DMS114 treated with DMSO at 0.1 percent for 48 hours (cell line): ENCODE results near the gene DCC.

Experiments
- DNase-seq: peaks from one replicate; lab custom pipeline; 2025; ENCODE audit not compliant: unreplicated experiment; lab: John Stamatoyannopoulos, UW

The DCC gene

DNA sequence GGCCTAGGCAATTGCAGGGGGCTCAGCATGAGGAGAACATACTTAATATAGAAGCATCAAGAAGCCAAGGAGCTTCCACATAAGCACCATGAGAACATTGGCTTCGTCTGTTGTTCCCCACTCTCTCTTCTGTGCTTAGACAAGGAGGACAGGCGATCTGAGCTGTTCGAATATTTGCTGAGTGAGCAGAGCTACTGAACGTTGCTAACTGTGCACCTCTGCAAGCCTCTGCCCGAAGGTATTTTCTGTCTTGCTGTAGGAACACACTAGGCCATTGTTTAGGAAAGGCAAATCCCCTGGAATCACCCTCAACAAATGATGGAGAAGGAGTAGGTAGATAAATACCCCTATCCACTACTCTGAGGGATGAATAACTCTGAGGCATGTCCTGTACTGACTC lies 813.8 kb downstream of the DCC start:
- no peak for DNase-seq

- DNase-seq: no peak
Observed at GRCh38 chr18:53165770-53166169, 825.8 kb downstream of the DCC start.

- DNase-seq: no peak
Observed at GRCh38 chr18:53169346-53169745, 829.3 kb downstream of the DCC start.

- DNase-seq: no peak
Observed at GRCh38 chr18:53191634-53192033, 851.6 kb downstream of the DCC start.

- DNase-seq: no peak
Observed at GRCh38 chr18:53193870-53194269, 853.9 kb downstream of the DCC start.

GRCh38 chr18:53219853-53220252 lies 879.9 kb downstream of the DCC start:
- no peak for DNase-seq

DNA sequence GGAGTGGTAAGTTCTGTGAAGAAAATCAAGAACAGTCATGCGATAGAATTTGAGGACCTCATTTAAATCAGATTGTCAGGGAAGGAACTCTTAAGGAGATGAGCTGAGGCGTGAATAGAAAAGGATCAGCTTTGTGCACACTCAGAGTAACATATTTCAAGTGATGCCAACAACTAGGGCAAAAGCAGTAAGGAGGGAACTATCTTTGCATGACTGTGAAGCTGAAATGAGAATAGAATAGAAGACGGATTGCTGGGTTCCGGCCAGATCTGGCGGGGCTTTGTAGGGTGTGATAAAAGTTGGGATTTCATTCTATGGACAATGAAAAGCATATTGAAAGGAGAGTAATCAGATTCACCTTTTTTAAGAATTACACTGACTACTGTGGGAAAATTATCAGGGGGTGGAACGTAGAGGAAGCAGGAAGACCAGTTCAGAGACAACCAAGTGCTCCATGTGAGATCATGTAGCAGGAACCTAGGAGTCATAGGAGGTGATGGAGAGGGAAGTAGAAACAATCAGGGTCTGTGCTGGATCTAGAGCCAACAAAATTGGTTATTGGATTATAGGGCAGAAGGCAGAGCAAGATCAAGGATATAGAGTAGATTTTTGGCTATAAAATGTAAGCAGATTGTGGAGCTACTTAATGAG lies 884.3 kb downstream of the DCC start:
- no peak for DNase-seq

DNA sequence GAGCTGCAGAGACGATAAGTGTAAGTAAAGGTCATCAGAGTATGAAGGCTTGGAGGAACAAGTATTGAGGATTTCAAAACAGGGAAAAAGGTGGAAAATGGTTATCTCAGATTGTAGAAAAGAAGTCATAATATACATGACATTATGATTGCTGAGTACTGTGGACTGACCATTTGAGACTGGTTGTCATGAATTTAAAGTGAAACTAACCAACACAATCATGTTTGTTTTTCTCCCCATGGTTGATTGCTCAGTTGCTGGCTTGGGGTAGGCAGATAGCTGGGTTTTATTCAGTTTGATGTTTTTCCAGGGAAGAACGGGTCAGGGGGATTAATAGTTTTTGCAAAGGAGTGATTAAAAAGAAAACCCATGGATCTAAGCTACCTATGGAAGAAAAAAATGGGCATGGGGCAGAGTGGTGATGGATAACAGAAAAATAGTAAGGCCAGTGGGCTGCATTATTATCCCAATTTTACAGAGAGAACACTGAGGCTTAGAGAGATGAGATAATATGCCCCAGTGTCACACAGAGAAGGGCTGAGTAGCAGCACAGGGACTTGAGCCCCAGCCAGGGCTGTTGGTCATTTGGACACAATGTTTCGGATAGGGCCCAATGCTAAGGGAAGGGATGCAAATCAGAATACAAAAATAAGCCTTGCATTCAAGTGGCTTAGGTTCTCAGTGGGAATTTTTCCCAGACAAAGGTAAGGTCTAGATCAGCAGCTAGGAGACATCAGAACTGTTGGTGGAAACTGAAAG lies 885.7 kb downstream of the DCC start:
- DNase-seq: no peak

DNA sequence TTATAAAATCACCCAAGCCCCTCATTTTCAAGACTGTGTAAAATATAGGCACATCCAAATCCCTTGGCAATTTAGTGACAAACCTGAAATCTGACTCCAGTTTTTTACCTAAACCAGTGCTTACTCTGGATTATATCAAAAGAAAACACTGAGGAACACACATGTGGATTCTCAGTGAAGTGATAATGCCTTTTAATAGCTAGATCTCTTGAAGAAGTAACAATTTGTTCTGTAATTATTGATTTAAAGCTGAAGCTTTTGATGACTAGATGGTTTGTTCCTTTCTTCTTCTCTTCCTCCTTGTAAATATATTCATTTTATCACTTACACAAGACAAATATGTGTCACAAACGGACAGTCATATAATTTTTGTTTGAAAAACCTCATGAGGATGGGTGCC lies 894.6 kb downstream of the DCC start:
- DNase-seq: no peak

GRCh38 chr18:53241161-53241560 lies 901.2 kb downstream of the DCC start:
- no peak for DNase-seq

DNA sequence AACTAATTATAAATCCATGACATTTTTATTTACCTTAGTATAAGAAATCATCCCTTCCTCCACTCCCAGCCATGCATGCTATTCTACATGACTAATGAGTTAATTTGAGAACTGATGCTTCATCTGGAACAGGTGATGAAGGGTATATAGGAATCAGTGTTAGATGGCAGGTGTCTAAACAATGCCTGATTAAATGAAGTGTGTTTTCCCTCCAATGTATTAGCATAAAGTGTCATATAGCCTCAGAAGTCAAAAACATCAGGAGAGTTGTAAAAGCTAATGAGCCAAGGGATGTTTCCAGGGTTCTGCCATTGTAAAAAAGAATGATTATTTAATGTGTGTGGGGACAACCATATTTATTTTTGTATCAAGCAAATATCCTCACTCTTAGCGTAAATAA lies 913.8 kb downstream of the DCC start:
- DNase-seq: no peak

DNA sequence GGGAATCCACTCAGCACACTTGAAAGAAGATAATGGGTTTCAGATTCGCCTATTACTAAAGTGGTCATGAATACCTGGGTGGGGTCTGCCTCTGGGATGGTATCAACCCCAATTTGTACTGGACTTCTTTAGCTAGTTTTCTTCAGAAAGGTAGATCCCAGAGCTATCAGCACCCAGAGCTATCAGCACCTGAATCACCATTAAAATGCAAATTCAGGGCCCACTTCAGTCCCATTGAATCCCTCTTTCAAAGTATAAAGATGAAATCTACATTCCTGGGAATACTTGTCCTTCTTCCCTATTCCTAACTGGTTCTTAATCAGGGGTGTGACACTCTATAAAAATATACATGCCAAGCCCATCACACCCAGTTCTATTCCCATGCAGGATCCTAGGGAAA lies 914.3 kb downstream of the DCC start:
- no peak for DNase-seq

GRCh38 chr18:53261241-53261640 lies 921.2 kb downstream of the DCC start:
- no peak for DNase-seq

DNA sequence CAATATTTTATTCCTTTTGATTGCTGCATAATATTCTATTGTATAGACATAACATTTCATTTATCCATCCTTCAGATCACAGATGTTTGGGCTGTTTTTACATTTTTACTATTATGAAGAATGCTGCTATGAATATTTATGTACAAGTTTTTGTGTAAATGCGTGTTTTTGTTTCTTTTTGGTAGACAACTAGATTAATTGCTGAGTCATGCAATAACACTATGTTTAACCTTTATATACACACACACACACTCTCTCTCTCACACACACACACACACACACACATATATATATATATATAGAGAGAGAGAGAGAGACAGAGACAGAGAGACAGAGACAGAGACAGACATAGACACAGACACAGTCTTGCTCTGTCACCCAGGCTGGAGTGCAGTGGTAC lies 926.9 kb downstream of the DCC start:
- DNase-seq: no peak

DNA sequence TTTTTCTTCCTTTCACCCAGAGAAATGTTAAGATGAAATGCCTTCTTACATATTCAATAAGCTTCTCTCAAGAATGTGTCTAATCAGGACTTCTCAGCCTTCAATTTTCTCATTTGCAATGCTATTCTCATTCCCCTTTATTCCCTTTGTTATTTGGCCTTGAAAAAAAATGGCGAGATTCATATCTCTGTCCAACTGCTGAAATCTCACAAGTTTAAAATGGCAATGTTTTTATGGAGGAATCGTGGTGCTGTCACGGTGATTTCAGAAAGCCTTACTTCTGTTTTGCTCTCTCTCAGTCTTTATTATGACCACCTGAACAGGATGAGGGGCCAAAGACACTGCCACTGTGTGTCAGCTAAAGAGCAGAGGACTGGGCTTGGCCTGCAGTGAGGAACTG lies 928.5 kb downstream of the DCC start:
- DNase-seq: no peak

- DNase-seq: no peak
Observed at GRCh38 chr18:53281406-53281805, 941.4 kb downstream of the DCC start.

GRCh38 chr18:53283708-53284107 lies 943.7 kb downstream of the DCC start:
- DNase-seq: no peak

DNA sequence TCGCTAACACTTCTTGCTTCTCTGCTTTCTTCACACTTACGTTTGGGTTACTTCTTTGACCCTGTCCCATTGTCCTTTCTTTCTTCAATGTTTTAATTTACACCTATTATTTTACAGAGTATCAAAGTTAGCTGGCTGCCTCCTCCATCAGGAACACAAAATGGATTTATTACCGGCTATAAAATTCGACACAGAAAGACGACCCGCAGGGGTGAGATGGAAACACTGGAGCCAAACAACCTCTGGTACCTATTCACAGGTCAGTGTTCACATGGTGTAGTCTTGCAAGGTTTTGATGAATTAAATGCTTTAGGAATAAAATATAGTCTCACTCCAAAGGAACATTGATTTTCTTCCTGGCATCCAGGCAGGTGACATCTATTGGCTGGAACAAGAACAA lies 965.5 kb downstream of the DCC start:
- DNase-seq: no peak

DNA sequence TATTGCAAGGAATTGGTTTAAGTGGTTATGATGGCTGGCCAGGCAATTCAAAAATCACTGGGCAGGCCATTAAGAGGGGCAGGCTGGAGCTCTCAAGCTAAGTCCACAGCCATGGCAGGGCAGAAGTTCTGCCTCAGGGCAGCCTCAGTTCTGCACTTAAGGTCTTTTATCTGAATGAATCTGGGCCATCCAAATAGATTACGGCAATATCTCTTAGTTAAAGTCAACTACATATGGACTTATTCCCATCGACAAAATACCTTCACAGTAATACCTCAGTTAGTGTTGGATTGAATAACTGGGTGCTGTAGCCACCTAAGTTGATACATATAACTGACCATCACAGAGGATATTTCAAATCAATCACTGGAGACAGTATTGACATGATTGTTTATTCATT lies 979.6 kb downstream of the DCC start:
- DNase-seq: no peak

DNA sequence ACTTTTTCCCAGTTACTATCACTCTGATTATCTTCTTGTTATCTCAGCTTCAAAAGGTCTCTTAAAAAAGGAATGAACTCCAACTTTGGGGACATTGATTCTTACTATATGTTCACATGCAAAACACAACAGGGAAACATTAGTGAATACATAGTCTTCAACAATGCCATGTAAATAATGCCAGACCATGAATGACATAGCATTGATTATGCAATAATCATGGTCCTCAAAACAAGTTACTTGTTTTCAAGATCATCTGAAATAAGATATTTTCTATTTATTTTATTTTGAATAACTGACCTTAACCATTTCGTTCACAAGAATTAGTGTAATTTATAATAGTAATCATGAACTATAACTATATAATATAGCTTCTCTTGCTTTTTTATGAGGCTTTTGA lies 982.2 kb downstream of the DCC start:
- DNase-seq: no peak

- no peak for DNase-seq
Observed at GRCh38 chr18:53324353-53324752, 984.4 kb downstream of the DCC start.

- no peak for DNase-seq
Observed at GRCh38 chr18:53360501-53361443, 1020.8 kb downstream of the DCC start.
